ENCODE results near the gene RMP24.

- TF ChIP-seq CTCF (IDR thresholded peaks at IDR 0.05) (no peak), POLR2AphosphoS5 (IDR thresholded peaks at IDR 0.05) (no peak)
These were observed 44.8 kb downstream of the RMP24 start for GRCh38 chr18:36017232-36017631.
